HEK293T (cell line): ENCODE measurements around the gene ADCY3.

Experiments used
- CTCF ChIA-PET: fragments of 350-600 bp; formaldehyde crosslinking; extraction: SDS; loops from one replicate; lab custom pipeline; 2021; ENCODE audit warnings: antibody characterized with exemption, inconsistent platforms; lab: Yijun Ruan, JAX
- POLR2A ChIA-PET: fragments of 350-600 bp; formaldehyde crosslinking; extraction: SDS; loops from one replicate; lab custom pipeline; 2020; ENCODE audit warnings: antibody characterized with exemption, inconsistent platforms; lab: Yijun Ruan, JAX
- DNase-seq: peaks from one replicate; pipeline ENCODE4 v3.0.0; 2012; ENCODE audit warnings: mixed read lengths; ENCODE audit errors: extremely low spot score
- ARNT ChIP-seq: fragments of 450-650 bp; IDR thresholded peaks from 2 replicates; pipeline ENCODE4 v1.6.1; 2017; ENCODE audit warnings: mild to moderate bottlenecking
- BHLHE40 ChIP-seq: fragments of 450-650 bp; IDR thresholded peaks from 2 replicates; pipeline ENCODE4 v1.6.1; 2016; ENCODE audit warnings: mild to moderate bottlenecking, moderate library complexity, borderline replicate concordance
- CTBP1 ChIP-seq: fragments of 450-650 bp; IDR thresholded peaks from 2 replicates; pipeline ENCODE4 v1.6.1; 2016; ENCODE audit warnings: borderline replicate concordance
- ELF4 ChIP-seq: fragments of 450-650 bp; IDR thresholded peaks from 2 replicates; pipeline ENCODE4 v1.6.1; 2017; ENCODE audit warnings: antibody characterized with exemption
- FOXA1 ChIP-seq: fragments of 450-650 bp; IDR thresholded peaks from 2 replicates; pipeline ENCODE4 v1.6.1; 2016; ENCODE audit warnings: mild to moderate bottlenecking
- FOXK2 ChIP-seq: fragments of 450-650 bp; IDR thresholded peaks from 2 replicates; pipeline ENCODE4 v1.6.1; 2016; ENCODE audit warnings: mild to moderate bottlenecking
- FOXM1 ChIP-seq: fragments of 450-650 bp; IDR thresholded peaks from 2 replicates; pipeline ENCODE4 v1.6.1; 2017; ENCODE audit warnings: mild to moderate bottlenecking, borderline replicate concordance
- HDGF ChIP-seq: fragments of 450-650 bp; IDR thresholded peaks from 2 replicates; pipeline ENCODE4 v1.6.1; 2017; ENCODE audit warnings: antibody characterized with exemption, borderline replicate concordance
- L3MBTL2 ChIP-seq: fragments of 450-650 bp; conservative IDR thresholded peaks from 2 replicates; pipeline ENCODE4 v1.6.1; 2016; ENCODE audit warnings: mild to moderate bottlenecking
- LEF1 ChIP-seq: fragments of 450-650 bp; IDR thresholded peaks from 2 replicates; pipeline ENCODE4 v1.6.1; 2017; ENCODE audit warnings: mild to moderate bottlenecking, borderline replicate concordance
- NFRKB ChIP-seq: fragments of 450-650 bp; IDR thresholded peaks from 2 replicates; pipeline ENCODE4 v1.6.1; 2016; ENCODE audit warnings: mild to moderate bottlenecking, moderate library complexity
- SP1 ChIP-seq: fragments of 450-650 bp; IDR thresholded peaks from 2 replicates; pipeline ENCODE4 v1.6.1; 2017
- SUZ12 ChIP-seq: fragments of 450-650 bp; IDR thresholded peaks from 2 replicates; pipeline ENCODE4 v1.6.1; 2016; ENCODE audit warnings: mild to moderate bottlenecking
- TARDBP ChIP-seq: fragments of 450-650 bp; IDR thresholded peaks from 2 replicates; pipeline ENCODE4 v1.6.1; 2016
- ZNF384 ChIP-seq: fragments of 450-650 bp; IDR thresholded peaks from 2 replicates; pipeline ENCODE4 v1.6.1; 2016
- TF ChIP-seq, protein P1 (sequence below): fragments of 450-650 bp; IDR thresholded peaks from 2 replicates; pipeline ENCODE4 v1.6.1; 2016

Gene ADCY3

DNA sequence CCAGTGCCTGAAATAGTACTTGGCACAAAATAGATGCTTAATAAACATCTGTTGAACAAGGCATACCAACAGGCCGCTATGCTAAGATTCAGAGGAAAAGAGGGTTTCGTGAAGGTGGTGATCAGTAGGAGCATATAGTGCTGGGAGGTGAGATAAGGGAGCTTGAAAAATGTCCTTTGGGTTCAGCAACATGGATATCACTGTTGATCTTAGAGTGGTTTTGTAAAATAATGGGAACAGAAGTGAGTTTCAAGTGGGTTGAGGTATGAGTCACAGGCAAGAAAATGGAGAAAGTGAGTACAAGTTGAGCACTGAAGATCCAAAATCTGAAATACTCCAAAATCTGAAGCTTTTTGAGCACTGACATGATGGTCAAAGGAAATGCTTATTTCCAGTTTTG is 122.4 kb downstream of the ADCY3 start:
- CTCF ChIA-PET = no interaction called here

DNA sequence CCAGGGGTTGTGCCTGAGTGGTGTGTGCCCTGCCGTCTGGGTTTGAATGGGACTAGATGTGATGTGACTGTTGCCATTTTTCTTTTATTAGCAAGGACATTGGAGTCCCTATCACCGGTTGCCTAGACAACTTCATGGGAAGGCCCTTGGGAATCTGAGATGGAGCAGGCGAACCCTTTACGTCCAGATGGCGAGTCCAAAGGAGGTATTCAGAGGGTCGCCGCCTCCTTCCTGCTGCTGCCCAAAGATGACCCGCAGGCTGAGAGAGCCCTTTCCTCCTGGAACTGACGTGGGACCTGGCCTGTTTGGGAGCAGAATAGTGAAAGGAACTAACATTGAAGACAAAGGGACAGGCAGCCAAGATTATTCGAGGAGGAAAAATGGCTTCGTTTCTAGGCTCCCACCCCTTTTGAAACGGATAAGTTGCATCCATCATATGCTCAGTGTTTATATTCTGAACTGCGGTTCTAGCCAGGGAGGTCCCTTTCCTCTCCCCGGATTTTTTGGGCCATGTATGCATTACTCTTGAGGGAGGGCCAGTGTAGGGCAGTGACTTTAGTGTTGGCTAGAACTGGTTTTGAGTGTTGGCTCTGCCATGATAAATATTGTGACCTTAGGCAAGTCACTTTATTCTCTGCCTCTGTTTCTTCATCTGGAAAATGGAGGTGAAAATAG is 126.1 kb downstream of the ADCY3 start:
- POLR2A ChIA-PET = interaction anchor here (0.7 to 1.2 kb wide), 4 partner anchors 10 to 1122 kb away, joined by 3 to 4 read pairs (median 3); no protein-coding TSS in a partner anchor
- TF ChIP-seq, protein P1, sequence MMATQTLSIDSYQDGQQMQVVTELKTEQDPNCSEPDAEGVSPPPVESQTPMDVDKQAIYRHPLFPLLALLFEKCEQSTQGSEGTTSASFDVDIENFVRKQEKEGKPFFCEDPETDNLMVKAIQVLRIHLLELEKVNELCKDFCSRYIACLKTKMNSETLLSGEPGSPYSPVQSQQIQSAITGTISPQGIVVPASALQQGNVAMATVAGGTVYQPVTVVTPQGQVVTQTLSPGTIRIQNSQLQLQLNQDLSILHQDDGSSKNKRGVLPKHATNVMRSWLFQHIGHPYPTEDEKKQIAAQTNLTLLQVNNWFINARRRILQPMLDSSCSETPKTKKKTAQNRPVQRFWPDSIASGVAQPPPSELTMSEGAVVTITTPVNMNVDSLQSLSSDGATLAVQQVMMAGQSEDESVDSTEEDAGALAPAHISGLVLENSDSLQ = no peak
- TF ChIP-seq HDGF = no peak
- no peak for TF ChIP-seq FOXM1
- no peak for TF ChIP-seq LEF1
- no peak for TF ChIP-seq BHLHE40
- no peak for TF ChIP-seq NFRKB
- TF ChIP-seq ZNF384 = no peak
- TF ChIP-seq ARNT = no peak
- no peak for TF ChIP-seq L3MBTL2
- no peak for TF ChIP-seq FOXK2
- no peak for TF ChIP-seq TARDBP
- TF ChIP-seq FOXA1 = no peak
- peak; percentile 27 for DNase-seq
- CTCF ChIA-PET = no interaction called here

More for the DNA sequence above, 122.4 kb downstream of the ADCY3 start:
- TF ChIP-seq SP1 = no peak
- no peak for TF ChIP-seq FOXK2
- no peak for TF ChIP-seq CTBP1
- no peak for TF ChIP-seq ELF4
- no peak for TF ChIP-seq BHLHE40
- TF ChIP-seq TARDBP = no peak
- no peak for TF ChIP-seq FOXA1
- no peak for TF ChIP-seq ARNT
- TF ChIP-seq HDGF = no peak
- no peak for TF ChIP-seq LEF1
- no peak for TF ChIP-seq ZNF384
- TF ChIP-seq FOXM1 = no peak
- no peak for TF ChIP-seq NFRKB
- TF ChIP-seq, protein P1 = no peak
- TF ChIP-seq SUZ12 = no peak
- POLR2A ChIA-PET = no interaction called here
- DNase-seq = no peak

DNA sequence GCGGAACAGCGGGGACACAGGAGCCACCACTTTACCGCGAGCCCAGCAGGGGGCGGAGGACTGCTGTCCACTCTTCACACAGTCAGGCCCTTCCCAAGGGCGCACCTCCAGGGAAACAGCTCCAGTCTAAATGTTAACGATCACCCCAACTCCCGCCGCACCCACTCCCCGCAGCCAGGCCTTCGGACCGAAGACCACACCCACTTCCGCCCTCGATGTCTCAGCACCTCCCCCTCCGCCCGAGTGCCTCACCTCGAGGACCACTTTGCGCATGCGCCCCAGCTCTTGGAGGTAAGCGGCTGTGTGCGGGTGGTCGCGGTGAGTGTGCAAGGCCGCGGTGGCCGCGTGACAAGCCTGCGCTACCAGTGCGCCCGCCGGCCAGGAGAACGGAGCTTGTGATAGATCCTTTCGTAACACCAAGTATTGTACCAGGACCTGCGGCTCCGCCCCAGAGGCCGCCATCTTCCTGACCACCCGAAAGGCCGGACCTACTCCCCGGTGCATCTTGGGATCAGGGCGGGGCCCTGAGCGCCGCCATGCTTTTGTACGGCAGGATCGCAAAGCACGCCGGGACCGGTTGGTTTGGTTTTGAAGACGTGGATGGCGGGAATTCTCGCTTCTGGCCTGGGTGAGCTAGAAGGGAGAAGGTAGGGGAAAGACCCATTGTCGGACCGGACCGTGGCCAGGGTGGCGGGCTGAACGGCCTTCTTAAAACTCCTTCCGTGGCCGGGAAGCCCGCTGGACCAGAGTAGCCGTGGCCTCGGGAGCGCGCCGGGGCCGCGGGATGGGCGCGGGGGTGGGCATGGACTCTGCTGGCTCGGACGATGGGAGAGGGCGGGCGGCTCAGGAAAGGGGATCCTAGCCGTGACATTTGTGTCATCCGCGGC is 126.9 kb downstream of the ADCY3 start, which contains the start of the genes CENPO and PTRHD1:
CENPO (plus strand) TSS at position 552 of the 887 bp plus-strand sequence. CDS start 495 bp downstream, outside the sequence.
PTRHD1 (minus strand) TSS at position 518 of the 887 bp plus-strand sequence; CDS start at position 504, 14 bp downstream.
- peak; percentile 91 for DNase-seq
- CTCF ChIA-PET = no interaction called here
- TF ChIP-seq BHLHE40 (no peak), ARNT (no peak), L3MBTL2 (peak; percentile 71), SP1 (no peak), ELF4 (peak; percentile 64), NFRKB (peak; percentile 42; the same call in 1 of the 2 replicates)
- POLR2A ChIA-PET = interaction anchor here (0.6 to 1.8 kb wide), 10 partner anchors 13 to 1121 kb away, joined by 3 to 7 read pairs (median 3); no protein-coding TSS in a partner anchor

DNA sequence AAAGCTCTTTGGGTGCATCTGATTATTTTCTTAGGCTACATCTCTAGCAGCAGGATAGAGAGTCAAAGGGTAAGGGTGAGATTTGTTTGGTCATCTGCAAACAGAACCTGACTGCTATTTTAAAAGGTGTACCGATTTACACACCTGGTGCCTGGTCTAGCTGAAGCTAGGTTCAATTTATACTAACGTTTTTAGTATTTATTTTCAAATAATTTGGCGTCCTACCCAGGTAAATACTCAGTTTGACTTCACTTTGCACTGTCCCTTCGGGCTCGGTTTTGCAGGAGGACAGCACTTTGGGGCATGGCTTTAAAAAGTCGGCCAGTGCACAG is 127.5 kb downstream of the ADCY3 start:
- TF ChIP-seq ARNT (no peak), BHLHE40 (no peak), SP1 (no peak), ZNF384 (no peak), ELF4 (no peak), FOXA1 (no peak), CTBP1 (no peak), LEF1 (no peak), L3MBTL2 (no peak), HDGF (no peak), FOXM1 (no peak), FOXK2 (no peak), TARDBP (no peak)
- CTCF ChIA-PET = interaction anchor here (0.7 kb wide), 1 partner anchor 72 kb away, joined by 3 read pairs; no protein-coding TSS in a partner anchor

DNA sequence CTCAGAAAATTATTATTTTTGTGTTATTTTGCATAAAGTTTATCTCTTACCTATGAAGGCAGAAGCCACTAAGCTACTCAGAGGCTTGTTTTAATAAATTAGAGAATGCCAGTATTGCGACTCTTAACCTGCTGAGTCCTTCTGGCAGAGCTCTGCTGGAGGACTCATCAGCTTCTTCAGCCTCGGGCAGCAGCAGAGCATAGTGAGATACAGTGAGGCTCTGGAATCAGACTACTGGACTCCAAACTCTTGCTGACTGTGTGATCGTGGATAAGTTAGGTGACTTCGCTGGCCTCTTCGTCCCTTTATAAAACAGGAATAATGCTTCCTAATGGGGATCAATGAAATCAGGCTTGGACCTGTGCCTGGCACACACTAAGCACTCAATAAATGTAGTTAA is 128.6 kb downstream of the ADCY3 start:
- POLR2A ChIA-PET = interaction anchor here (0.7 to 1.8 kb wide), 2 partner anchors 14 to 372 kb away, joined by 4 to 7 read pairs; no protein-coding TSS in a partner anchor
- CTCF ChIA-PET = interaction anchor here (1.2 kb wide), 2 partner anchors 12 to 25 kb away, joined by 3 to 4 read pairs; no protein-coding TSS in a partner anchor
- TF ChIP-seq L3MBTL2 (no peak), NFRKB (no peak), CTBP1 (no peak), FOXK2 (no peak), FOXM1 (no peak), SP1 (no peak), SUZ12 (no peak), TARDBP (no peak), ARNT (no peak)
- TF ChIP-seq, protein P1 = no peak
- no peak for DNase-seq

More for the DNA sequence above, 127.5 kb downstream of the ADCY3 start:
- DNase-seq = no peak
- POLR2A ChIA-PET = interaction anchor here (0.8 to 1.8 kb wide), 7 partner anchors 15 to 357 kb away, joined by 3 to 7 read pairs (median 3); no protein-coding TSS in a partner anchor
